Measurements from ENCODE around the gene NTRK3.

The NTRK3 gene

DNA sequence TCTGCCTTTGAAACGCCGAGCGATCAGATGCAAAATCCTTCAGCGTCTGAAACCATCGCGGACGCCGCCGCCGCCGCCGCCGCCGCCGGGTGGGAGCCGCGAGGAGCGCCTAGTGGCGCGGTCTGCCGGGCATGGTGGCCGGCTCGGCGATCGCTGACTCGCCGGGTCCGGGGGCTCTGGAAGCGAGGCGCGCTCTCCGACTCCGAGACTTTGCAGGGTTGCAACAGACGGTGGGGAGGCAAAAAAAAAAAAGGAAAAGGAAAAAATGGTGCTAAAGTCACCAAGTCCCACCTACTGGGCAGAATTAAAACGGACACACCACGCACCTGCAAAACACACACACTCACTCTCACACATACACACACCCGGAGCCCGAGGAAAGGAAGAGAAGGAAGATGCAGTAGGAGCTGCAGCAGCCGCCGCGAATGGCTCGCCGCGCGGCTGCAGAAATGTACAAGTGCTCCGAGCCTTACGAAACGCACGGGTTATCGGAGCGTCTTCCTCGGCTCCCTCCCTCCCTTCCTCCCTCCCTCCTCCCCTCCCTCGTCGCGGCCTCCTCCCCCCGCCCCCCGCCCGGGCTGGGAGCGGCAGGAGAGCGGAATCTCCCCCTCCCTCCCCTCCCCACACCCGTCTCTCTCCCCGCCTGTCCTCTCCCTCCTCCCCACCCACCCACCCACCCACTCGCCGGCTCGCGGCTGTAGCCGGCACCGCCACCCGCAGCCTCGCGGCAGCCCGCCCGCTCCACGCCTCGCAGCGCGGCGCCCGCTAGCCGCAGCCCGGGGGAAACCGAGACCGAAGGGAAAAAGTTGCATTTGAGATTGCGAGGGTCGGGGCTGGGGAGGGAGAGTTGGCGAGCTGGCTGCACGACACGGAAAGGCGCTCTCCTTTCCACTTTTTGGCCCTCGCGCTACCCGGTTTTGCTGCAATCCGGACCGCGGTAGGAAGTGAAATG, at the start of gene NTRK3:
Gene NTRK3, minus strand, starts transcription at position 461 of the 952 bp plus-strand sequence. CDS start 586 bp downstream, outside the sequence.
- DNase-seq (ENCODE audit: low spot score), result no peak

- DNase-seq (ENCODE audit: low spot score), result no peak
These were observed 46.9 kb upstream of the NTRK3 start for GRCh38 chr15:88303395-88303794.

- no peak for DNase-seq (ENCODE audit: low spot score)
These were observed 45.8 kb upstream of the NTRK3 start for GRCh38 chr15:88302373-88302772.

DNA sequence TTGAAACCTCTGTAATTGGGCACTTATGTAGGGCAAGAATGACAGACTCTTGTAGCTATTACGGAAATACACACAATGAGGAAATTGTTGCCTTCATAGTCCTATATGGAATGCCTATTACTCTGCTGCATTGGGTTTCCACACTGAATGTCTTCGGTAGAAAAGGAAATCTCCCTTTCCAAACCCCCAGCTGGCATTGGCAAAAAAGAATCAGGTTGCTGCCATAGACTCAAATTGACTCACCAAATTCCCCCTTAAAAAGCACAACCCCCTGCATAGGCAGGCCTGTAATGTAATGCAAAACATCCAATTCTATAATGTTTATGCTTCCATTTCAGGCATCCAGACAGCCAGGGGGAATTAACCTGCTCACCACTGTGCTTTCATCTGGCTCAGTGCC, 44.8 kb upstream of the NTRK3 start:
- DNase-seq (ENCODE audit: low spot score), result no peak

DNA sequence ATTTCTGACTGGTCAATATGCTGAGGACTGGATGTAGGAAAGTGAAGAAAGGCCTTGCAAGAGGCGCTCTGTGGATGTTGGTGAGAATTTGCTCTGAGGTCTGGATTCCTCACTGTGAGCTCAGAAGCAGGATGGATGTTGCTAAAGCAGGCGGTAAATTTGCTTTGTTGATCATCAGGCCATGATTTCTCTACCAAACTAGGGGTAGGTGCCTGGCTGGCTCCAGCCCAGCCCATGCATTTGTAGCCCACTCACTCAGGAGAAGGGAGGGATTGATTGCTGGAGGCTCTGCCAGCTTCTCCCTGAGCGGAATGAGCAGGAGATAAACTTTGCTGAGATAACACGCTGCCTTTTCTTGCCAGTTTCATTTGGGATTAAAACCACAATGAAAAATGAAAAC, 44.3 kb upstream of the NTRK3 start:
- no peak for DNase-seq (ENCODE audit: low spot score)

DNA sequence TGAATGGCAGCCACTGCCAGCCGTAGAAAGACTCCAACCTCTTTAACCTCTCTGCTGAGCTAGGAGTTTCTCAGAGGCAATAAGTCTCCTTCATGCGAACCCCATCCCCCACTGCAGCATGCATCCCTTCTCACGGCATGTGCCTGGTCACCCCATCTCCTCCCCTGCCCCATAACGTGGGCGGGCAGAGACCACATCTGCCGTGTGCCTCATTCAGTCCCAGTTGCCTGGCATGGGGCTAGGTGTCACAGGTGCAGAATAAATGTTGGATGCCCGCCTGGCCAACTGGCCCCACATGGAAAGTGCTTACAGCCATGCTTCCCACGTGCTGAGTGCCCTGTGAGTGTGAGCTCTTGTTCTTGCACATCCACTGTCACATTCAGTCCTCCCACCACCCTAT, 43.5 kb upstream of the NTRK3 start:
- DNase-seq (ENCODE audit: low spot score), result no peak

- DNase-seq (ENCODE audit: low spot score), result no peak
These were observed 43.0 kb upstream of the NTRK3 start for GRCh38 chr15:88299497-88299896.

DNA sequence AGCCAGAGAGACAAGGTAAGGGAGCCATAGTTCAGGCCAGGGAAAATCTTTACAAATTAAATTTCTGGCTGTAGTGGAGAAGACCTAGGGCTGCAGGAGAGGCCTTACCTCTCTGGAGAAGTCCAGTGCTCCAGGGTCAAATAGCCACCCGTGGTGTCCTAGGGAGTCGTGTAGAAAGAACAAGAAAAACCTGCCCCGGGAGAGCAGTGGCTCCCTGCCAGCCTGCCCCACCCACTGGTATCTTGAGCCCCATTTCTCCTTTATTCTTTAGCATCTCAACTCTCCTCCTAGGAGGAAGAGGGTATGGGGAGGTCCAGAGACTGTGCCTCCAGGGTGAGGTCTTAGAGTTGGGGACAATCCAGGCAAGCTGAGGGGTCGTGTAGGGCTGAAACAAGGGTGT, 32.1 kb upstream of the NTRK3 start:
- no peak for DNase-seq (ENCODE audit: low spot score)

GRCh38 chr15:88288206-88288605, 31.7 kb upstream of the NTRK3 start:
- no peak for DNase-seq (ENCODE audit: low spot score)

GRCh38 chr15:88284318-88284998, 27.9 kb upstream of the NTRK3 start:
- no peak for DNase-seq (ENCODE audit: low spot score)

- DNase-seq (ENCODE audit: low spot score), result no peak
These were observed 26.1 kb upstream of the NTRK3 start for GRCh38 chr15:88282614-88283013.

- DNase-seq (ENCODE audit: low spot score), result no peak
These were observed 20.4 kb upstream of the NTRK3 start for GRCh38 chr15:88276821-88277410.

DNA sequence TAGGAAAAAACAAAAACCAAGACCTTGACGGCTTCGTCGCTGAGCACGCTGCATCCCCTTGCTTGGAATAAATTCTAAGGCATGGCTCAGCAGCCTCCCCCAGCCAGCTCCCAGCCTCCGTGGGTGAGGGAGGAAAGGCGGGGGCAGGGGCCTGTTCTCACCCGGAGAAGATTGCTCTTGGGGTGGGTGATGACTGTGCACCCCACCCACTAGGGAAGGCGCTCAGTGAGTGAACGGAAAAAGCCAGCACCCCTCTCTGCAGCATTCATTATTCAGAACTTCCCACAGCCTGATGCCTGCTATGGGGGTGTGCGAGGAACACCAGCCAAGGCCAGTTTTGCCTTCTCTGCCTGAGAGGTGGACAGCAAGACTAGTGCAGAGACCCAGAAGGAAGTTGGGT, 19.3 kb upstream of the NTRK3 start:
- no peak for DNase-seq (ENCODE audit: low spot score)

DNA sequence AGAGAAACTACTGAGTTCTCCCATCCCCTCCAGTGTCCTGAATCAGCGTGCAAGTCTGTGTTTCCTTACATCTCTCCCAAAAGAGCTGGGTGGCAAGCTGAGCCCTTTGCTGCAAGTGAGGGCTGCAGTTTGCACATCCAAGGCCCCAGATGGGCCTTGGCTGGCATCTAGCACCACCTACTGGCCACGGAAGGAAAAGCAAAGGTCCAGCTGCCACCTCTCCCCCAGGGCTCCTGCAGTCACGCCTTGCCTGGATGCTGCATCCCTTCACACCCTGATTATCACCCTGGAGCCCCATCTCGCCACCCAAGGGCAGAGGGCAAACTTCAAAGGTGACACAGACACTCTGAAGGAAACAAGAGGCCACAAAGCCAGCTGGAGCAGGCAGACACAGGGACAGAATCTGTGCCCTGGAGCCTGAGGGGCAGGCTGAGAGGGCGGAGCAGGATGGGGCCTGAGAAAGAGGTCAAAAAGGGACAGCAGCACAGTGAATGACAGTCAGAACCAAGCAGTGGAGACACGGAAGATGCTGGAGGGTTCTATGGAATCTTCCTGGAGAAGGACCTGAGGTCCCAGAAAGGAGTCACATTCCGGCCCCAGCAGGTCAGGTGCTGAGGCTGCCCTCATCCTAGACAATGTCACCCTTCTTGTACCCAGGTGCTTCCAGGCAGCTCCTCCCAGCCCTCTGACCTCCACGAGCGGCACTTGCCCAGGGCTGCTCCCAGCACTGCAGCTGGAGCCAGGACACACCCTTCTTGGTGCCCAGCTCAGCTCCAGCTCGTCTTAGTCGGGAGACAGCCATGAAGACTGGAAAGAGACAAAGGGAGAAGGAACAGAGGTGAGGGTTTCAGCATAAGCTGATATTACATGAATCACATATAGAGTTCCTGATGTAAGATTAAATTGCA, 18.3 kb upstream of the NTRK3 start:
- DNase-seq (ENCODE audit: low spot score), result peak; percentile 30

- no peak for DNase-seq (ENCODE audit: low spot score)
These were observed 15.9 kb upstream of the NTRK3 start for GRCh38 chr15:88272421-88272820.

- no peak for DNase-seq (ENCODE audit: low spot score)
These were observed 13.0 kb upstream of the NTRK3 start for GRCh38 chr15:88269356-88270062.

- DNase-seq (ENCODE audit: low spot score), result no peak
These were observed 11.2 kb upstream of the NTRK3 start for GRCh38 chr15:88267720-88268119.

- DNase-seq (ENCODE audit: low spot score), result no peak
These were observed 9.6 kb upstream of the NTRK3 start for GRCh38 chr15:88266170-88266569.

- DNase-seq (ENCODE audit: low spot score), result no peak
These were observed 8.1 kb upstream of the NTRK3 start for GRCh38 chr15:88264622-88265021.

DNA sequence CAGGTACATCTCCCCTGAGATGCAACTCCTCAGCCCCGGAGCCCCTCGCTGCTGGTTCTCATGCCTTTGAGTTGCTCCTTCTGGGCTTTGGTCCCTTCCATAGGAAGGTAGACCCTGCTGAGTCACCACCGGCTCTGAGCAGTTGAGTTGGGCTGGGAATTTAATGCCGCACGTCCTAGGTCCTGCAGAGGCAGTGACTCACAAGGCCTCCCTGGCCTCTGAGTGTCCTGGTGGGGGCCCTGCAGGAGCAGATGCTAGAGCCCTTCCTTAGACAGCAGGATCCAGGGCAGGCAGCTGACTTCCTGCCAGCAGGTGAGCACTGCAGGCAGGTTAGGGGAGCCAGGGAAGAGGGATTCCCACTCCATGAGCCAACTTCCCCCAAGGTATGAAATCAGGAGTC, 5.5 kb upstream of the NTRK3 start:
- DNase-seq (ENCODE audit: low spot score), result no peak

- DNase-seq (ENCODE audit: low spot score), result no peak
These were observed 1.6 kb upstream of the NTRK3 start for GRCh38 chr15:88258093-88258641.
